GM19463 (cell line): ENCODE measurements around the gene GPR78.

Source experiments
- ATAC-seq: cut with Tn5 transposase; IDR thresholded peaks from one replicate; pipeline ENCODE4 v1.9.1; 2021; ENCODE audit warnings: mild to moderate bottlenecking, moderate library complexity; ENCODE audit not compliant: unreplicated experiment

The GPR78 gene, protein sequence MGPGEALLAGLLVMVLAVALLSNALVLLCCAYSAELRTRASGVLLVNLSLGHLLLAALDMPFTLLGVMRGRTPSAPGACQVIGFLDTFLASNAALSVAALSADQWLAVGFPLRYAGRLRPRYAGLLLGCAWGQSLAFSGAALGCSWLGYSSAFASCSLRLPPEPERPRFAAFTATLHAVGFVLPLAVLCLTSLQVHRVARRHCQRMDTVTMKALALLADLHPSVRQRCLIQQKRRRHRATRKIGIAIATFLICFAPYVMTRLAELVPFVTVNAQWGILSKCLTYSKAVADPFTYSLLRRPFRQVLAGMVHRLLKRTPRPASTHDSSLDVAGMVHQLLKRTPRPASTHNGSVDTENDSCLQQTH

GRCh38 chr4:8580321-8581093 lies at the start of gene GPR78:
TSS of gene GPR78 (plus strand) at chr4:8580392. CDS start at chr4:8580983, 591 bp downstream.
- ATAC-seq, result no peak

GRCh38 chr4:8532245-8532781 lies 47.9 kb upstream of the GPR78 start:
- ATAC-seq, result no peak

- ATAC-seq, result no peak
Measured at GRCh38 chr4:8533274-8533865, 46.8 kb upstream of the GPR78 start.

DNA sequence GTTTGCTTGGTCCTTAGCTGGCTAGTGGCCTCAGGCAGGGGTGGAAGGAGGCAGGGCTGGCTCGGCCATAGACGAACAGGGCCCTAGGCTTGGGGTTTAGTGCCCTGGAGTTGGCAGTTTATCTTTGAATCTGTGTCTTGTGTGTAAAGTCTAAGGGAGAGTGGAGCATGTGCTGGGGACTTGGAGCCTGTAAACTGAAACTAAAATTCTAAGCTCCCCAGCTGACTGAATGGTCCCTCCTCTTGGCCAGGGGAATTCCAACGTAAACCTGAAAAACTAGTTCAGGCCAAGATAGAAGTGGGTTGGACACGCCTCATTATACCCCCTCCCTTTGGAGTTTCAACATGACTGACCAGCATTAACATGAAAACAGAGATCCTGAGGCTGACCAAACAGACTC lies 46.1 kb upstream of the GPR78 start:
- ATAC-seq, result peak; percentile 85

- no peak for ATAC-seq
Measured at GRCh38 chr4:8534611-8535010, 45.6 kb upstream of the GPR78 start.

DNA sequence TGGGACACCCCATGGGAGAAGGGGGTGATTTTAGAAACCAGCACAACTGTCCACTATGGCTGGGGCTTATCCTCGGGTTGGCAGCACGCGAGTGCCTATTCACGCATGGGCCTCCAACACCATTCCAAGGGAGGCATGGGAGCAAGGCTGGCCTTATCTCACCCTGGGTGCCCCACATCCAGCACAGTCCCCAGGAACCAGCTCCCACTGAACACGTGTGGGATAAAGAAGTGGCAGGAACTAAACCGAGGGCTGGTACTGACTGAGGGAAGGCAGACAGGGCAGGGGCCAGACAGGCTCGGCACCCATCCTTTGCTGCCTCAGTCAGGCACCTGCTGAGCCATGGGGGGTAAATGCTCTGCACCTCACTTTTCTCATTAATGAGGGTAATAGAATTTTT lies 43.7 kb upstream of the GPR78 start:
- no peak for ATAC-seq

- peak; percentile 53 for ATAC-seq
Measured at GRCh38 chr4:8537041-8537461, 43.1 kb upstream of the GPR78 start.

- no peak for ATAC-seq
Measured at GRCh38 chr4:8538076-8538702, 42.0 kb upstream of the GPR78 start.

DNA sequence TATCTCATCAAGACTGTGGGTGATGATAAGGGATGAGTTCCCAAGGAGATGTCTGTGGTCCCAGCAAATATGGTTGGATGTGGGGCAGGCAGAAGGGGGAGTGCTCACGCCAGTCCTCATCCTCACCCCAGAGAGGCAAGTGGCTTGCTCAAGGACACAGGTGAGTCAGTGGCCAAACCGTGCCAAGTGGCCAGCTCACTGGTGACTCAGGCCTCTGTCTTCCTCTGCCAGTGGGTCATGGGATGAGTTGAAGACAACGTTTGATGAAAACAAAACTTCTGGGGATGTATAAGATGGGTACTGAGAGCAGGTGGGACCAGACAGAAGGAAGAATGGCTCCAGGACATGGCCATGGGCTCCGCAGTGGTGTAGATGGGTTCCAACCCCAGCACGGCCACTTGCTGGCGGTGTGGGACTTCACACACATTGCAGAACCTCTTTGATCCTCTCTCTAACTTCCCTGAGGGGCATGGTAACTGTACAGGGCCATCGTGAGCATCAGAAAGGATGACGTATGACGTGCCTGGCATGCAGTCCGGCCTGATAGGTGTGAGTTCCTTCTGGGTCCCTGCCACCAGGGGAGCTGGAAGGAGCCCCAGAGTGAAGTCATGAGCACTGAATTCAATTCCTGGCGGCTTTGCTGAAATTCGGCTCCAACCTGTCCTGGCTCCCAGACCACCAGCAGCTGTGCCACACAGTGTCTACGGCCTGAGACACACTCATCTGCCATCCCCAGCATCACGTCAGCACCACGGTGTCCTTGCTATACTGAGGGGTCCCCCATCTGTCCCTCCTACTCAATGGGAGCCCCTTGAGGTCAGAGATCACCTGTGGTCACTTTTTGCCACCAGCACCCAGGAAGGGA lies 41.3 kb upstream of the GPR78 start:
- ATAC-seq, result no peak

GRCh38 chr4:8539661-8540060 lies 40.5 kb upstream of the GPR78 start:
- no peak for ATAC-seq

DNA sequence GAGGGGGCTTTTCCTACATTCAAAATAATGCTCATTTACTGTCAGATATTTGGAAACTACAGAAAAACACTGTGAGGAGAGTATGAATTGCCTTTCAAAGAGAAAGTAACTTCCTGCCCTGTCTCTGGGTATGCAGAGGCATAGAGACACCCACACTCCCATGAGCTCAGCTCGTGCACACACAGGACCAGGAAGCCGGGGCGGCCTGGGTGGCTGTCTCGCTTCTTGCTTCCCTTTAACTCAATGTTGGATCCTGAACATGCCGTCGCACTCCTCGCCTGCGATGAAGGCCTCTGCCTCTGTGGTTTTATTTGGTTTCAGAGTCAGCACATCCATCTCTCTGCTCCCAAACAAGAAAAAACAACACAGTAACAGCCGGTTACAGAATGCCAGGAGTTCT lies 40.1 kb upstream of the GPR78 start:
- ATAC-seq, result no peak

- no peak for ATAC-seq
Measured at GRCh38 chr4:8540586-8540985, 39.6 kb upstream of the GPR78 start.

GRCh38 chr4:8540991-8541390 lies 39.2 kb upstream of the GPR78 start:
- ATAC-seq, result no peak

DNA sequence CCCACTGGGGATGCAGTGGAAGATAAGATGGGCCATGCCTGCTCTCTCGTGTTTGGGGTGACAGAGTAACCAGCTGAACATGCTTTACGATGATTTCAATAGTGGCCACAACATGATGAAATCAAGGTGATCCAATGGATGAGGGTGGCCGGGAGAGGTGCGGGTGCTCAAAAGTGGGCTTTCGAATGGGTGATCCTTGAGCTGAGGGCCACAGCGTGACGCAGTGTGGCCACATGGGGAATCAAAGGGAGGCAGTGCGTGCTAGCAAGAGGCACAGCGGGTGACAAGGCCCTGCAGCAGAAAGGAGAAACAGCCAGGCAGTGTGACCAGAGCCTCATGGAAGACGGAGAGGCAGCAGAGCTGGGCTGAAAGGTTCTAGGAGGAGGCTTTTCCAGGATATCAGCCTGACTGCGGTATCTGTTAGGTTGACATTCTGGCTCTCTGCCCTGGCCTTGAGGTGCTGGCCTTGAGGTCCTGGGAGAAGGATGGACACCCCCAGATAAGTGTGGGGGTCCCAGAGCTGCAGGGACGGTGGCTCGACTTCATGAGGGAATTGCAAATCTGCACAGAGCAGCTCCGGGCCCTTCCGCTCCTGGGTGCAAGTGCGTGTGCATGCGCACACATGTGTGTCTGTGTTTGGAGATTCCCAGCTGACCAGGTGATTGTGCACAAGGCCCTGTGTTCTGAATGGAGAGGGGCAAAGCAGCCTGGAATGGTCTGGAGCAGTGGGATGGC lies 38.0 kb upstream of the GPR78 start:
- no peak for ATAC-seq

GRCh38 chr4:8542776-8543525 lies 37.2 kb upstream of the GPR78 start:
- ATAC-seq, result no peak

DNA sequence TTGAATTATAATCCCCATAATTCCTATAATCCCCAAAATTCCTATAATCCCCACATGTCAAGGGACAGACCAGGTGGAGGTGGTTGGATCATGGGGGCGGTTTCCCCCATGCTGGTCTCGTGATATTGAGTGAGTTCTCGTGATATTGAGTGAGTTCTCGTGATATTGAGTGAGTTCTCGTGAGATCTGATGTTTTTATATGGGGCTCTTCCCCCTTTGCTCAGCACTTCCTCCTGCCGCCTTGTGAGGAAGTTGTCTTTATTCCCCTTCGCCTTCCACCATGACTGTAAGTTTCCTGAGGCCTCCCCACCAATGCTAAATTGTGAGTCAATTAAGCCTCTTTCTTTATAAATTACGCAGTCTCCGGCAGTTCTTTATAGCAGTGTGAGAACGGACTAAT lies 36.6 kb upstream of the GPR78 start:
- ATAC-seq, result no peak

- ATAC-seq, result no peak
Measured at GRCh38 chr4:8544282-8544681, 35.9 kb upstream of the GPR78 start.

DNA sequence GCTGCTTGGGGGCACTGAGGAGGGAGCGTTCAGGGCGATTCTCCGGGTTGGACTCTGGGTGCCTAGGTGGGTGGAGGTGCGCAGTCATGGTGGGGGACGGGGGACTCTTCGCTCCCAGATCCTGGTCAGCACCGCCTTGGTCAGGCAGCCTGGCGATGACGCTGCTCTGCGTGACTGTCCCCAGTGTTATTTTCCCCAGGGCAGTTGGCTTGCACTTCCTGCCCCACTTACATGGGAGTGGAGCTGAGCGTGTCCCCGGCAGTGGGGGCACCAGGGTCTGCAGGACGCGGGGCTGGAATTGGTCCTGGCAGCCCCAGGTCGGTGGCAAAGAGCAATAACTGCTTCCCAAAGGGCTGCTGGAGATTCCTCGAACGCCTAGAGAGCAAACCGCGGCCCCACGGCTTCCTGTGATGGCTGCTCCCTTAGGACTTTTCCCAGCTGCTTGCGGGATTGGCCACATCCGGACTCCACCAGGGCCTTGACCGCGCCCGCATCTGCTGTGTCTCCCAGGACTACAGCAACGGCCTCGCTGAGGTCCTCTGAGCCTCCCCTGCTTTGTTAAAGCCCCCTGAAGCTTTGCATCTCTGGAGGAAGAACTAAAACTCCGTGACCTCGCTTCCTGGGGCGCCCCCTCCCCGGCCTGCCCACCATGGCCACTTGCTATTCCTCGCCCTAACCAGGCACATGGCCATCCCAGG lies 35.3 kb upstream of the GPR78 start:
- ATAC-seq, result no peak
